Thoracic aorta (tissue), 2 donors: ENCODE results near the gene NBPF3. TPM values are rescaled to one million over a fixed set of nuclear protein-coding genes. Genes with fewer than 3 reads are reported as not detected.

Experiments
- ATAC-seq: fragments of 150-250 bp; one replicate; pipeline ENCODE4 v1.8.0; 2017; ENCODE audit warnings: low read depth; ENCODE audit not compliant: insufficient number of reproducible peaks, low FRiP score
- DNase-seq: peaks from one replicate; pipeline ENCODE4 v3.0.0-alpha.2; 2020; ENCODE audit warnings: low spot score
- H3K27ac ChIP-seq, 2 donors: fragments of 200-600 bp; sonication (generic); 1 replicate in 1 of 2; 2 replicates in 1 of 2; pipeline ENCODE4 v1.5.1; 2016; ENCODE audit warnings: mild to moderate bottlenecking in 2 of 2, moderate library complexity in 2 of 2
- H3K27me3 ChIP-seq: fragments of 200-600 bp; sonication (generic); replicated peaks from 2 replicates; pipeline ENCODE4 v1.6.0; 2016; ENCODE audit warnings: mild to moderate bottlenecking; ENCODE audit not compliant: insufficient read depth
- H3K36me3 ChIP-seq: fragments of 200-600 bp; sonication (generic); one replicate; pipeline ENCODE4 v1.5.1; 2016
- H3K4me1 ChIP-seq, 2 donors: fragments of 200-600 bp; sonication (generic); 1 replicate in 1 of 2; 2 replicates in 1 of 2; pipeline versions ENCODE4 v1.5.1 to v1.6.0; 2016; ENCODE audit warnings: low read depth in 2 of 2, mild to moderate bottlenecking in 1 of 2; ENCODE audit not compliant: control insufficient read depth in 1 of 2
- H3K4me3 ChIP-seq: fragments of 200-600 bp; sonication (generic); 2 replicates; pipeline ENCODE4 v1.5.1; 2016; ENCODE audit warnings: mild to moderate bottlenecking
- H3K9me3 ChIP-seq: fragments of 200-600 bp; sonication (generic); 2 replicates; pipeline ENCODE4 v1.5.1; 2016
- total RNA-seq, 2 donors: library from RNA; depleted of rRNA; stranded (reverse); fragments of >200 nt; gene quantifications; one replicate each; pipeline versions ENCODE4 v1.1.0 to v1.2.3, GENCODE V29; 2016
- TF ChIP-seq, protein P1 (sequence below): fragments of 200-600 bp; sonication (generic); IDR thresholded peaks from one replicate; pipeline ENCODE4 v1.5.1; 2019; ENCODE audit warnings: antibody characterized with exemption

The NBPF3 gene, protein sequence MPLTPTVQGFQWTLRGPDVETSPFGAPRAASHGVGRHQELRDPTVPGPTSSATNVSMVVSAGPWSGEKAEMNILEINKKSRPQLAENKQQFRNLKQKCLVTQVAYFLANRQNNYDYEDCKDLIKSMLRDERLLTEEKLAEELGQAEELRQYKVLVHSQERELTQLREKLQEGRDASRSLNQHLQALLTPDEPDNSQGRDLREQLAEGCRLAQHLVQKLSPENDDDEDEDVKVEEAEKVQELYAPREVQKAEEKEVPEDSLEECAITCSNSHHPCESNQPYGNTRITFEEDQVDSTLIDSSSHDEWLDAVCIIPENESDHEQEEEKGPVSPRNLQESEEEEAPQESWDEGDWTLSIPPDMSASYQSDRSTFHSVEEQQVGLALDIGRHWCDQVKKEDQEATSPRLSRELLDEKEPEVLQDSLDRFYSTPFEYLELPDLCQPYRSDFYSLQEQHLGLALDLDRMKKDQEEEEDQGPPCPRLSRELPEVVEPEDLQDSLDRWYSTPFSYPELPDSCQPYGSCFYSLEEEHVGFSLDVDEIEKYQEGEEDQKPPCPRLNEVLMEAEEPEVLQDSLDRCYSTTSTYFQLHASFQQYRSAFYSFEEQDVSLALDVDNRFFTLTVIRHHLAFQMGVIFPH
- total RNA-seq, result 1 to 10 TPM; 4.2 to 9.5 TPM

DNA sequence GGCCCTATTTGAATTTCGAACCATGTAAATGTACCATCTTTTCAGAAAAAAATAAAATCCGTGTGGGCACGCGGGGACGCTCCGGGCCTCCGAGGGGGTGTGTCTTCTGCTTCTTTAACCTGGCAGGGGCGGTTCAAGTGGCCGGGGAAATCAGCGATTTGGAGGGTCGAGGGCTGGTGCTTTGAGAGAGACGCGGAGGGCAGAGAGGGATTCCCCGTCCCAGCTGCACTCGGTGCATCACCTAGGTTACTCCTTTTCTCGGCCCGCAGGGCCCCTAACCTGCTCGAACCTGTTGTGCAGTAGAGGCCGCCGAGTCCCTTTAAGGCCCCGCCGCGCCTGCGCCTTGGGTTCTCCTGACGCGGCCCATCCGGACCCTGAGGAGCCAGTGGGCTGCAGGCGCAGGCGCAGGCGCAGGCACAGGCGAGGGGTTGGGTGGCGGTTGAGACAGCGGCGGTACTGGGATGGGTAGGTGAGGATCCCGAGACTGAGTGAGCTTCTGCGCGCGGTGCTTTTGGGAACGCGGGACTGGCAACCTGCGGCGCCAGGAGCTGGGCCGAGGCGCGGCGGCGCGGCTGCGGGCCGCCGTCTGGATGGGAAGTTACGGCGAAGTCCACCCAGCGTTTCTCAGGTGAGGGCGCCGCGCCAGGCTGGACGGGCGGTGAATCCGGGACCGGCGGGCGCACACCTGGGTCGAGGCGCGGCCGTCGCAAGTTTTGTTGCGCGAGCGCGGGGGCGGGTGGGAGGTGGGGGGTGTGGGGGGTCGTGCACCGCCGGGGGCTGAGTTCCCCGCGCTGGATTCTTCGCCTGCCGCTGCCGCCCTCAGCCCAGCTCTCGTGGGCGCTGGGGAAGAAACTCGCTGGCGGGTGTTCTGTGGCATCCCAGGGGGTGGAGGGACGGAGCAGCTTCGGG lies at the start of gene NBPF3:
NBPF3 (plus strand) TSS at position 417 of the 909 bp plus-strand sequence. CDS start 4,950 bp downstream, outside the sequence.
- Histone ChIP-seq H3K9me3 (no peaks in the 10 kb centered on the region), H3K4me1 (peaks cover 0 to 8% of the 10 kb centered on the region in 2 donors), H3K27ac (no peak within 1 kb of the TSS), H3K27me3 (no peaks in the 10 kb centered on the region), H3K36me3 (no peaks in the 10 kb centered on the region), H3K4me3 (peak within 1 kb of the TSS; percentile 82)
- ATAC-seq, result no peak
- peak; percentile 38 for DNase-seq
- TF ChIP-seq, protein P1, sequence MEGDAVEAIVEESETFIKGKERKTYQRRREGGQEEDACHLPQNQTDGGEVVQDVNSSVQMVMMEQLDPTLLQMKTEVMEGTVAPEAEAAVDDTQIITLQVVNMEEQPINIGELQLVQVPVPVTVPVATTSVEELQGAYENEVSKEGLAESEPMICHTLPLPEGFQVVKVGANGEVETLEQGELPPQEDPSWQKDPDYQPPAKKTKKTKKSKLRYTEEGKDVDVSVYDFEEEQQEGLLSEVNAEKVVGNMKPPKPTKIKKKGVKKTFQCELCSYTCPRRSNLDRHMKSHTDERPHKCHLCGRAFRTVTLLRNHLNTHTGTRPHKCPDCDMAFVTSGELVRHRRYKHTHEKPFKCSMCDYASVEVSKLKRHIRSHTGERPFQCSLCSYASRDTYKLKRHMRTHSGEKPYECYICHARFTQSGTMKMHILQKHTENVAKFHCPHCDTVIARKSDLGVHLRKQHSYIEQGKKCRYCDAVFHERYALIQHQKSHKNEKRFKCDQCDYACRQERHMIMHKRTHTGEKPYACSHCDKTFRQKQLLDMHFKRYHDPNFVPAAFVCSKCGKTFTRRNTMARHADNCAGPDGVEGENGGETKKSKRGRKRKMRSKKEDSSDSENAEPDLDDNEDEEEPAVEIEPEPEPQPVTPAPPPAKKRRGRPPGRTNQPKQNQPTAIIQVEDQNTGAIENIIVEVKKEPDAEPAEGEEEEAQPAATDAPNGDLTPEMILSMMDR, result no peak

DNA sequence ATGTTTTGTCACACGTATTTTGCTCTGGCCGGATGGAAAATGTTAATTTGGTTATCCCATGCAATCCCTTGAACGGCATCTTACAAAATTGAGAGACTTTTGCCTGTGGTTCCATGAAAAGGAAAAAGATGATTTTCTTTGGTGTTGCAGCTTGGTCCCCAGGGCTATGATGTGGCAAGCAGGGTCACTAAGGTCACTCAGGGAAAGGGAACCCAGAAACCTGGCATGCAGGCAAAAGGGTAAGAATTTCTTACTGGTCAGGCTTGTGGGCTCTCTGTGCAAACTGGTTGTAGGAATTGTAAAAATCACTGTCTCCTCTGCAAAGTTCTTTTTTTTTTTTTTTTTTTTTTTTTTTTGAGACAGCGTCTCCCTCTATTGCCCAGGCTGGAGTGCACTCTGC lies 48.4 kb upstream of the NBPF3 start:
- DNase-seq, result no peak
- no peak overlapping the region for H3K4me3 ChIP-seq
- no peaks in the 10 kb centered on the region for H3K36me3 ChIP-seq
- no peaks in the 10 kb centered on the region for H3K4me1 ChIP-seq
- H3K27me3 ChIP-seq, result no peaks in the 10 kb centered on the region
- TF ChIP-seq, protein P1, result no peak
- H3K9me3 ChIP-seq, result no peaks in the 10 kb centered on the region
- no peak for ATAC-seq
- H3K27ac ChIP-seq, result no peak overlapping the region

DNA sequence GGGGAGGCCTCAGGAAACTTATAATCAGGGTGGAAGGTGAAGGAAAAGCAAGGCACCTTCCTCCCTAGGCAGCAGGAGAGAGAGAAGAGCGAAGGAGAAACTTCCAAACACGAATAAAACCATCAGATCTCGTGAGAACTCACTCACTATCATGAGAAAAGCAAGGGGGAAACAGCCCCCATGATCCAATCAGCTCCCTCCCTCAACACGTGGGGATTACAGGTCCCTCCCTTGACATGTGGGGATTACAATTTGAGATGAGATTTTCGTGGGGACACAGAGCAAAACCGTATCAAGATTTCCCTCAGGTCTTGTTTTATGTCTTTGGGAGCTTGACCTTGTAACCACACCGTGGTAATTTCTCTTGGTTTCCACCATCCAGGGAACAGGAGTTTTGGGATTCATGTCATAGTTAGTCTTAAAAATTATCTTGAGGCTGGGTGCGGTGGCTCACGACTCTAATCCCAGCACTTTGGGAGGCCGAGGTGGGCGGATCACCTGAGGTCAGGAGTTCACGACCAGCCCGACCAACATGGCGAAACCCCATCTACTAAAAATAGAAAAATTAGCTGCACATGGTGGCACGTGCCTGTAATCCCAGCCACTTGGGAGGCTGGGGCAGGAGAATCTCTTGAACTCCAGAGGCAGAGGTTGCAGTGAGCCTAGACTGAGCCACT lies 47.2 kb upstream of the NBPF3 start:
- TF ChIP-seq, protein P1, result no peak
- no peak for ATAC-seq
- no peaks in the 10 kb centered on the region for H3K27me3 ChIP-seq

DNA sequence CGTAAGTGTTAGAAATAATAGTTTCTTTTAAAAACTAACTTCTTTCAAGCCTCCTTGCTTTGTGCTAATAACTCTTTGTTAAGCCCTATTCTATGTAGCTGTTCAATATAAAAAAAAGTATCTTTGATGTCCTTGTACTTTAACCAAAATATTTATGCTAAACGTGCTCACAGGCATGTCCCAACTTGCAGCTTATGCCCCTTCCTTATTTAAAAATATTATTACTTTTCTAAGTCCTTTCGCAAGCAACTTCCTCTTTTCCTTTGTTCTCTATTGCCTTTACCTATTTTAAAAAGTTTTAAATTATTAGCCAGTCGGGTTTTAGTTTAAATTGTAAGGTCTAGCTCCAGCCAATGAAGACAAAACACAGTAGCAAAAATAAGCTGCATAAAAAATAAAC lies 43.4 kb upstream of the NBPF3 start:
- DNase-seq, result no peak
- Histone ChIP-seq H3K4me3 (no peak overlapping the region), H3K9me3 (no peaks in the 10 kb centered on the region), H3K4me1 (no peaks in the 10 kb centered on the region), H3K36me3 (no peaks in the 10 kb centered on the region), H3K27ac (no peak overlapping the region), H3K27me3 (no peaks in the 10 kb centered on the region)
- TF ChIP-seq, protein P1, result no peak
- ATAC-seq, result no peak

More for the DNA sequence above, 47.2 kb upstream of the NBPF3 start:
- H3K36me3 ChIP-seq, result no peaks in the 10 kb centered on the region
- DNase-seq, result no peak
- no peaks in the 10 kb centered on the region for H3K9me3 ChIP-seq
- H3K4me1 ChIP-seq, result no peaks in the 10 kb centered on the region
- no peak overlapping the region for H3K27ac ChIP-seq
- no peak overlapping the region for H3K4me3 ChIP-seq
